ENCODE measurements around the gene ARRDC4. TPM values are rescaled to one million over a fixed set of nuclear protein-coding genes. Genes with fewer than 3 reads are reported as not detected.

Gene ARRDC4
- total RNA-seq, 2 experiments from 2014 or later: not detected

- ChIA-PET CTCF (ENCODE audit: unreplicated experiment) (no interaction called here), POLR2A (interaction anchor here (0.5 kb wide), 1 partner anchor 754 kb away, joined by 3 read pairs; no protein-coding TSS in a partner anchor)
- H3K9me3 ChIP-seq (ENCODE audit: low read length): no peaks in the 10 kb centered on the region
- no peaks in the 10 kb centered on the region for H3K36me3 ChIP-seq (ENCODE audit: insufficient read depth, low read length)
- H3K4me1 ChIP-seq (ENCODE audit: insufficient read depth, low read length, poor library complexity, severe bottlenecking): no peaks in the 10 kb centered on the region
- H3K4me3 ChIP-seq (ENCODE audit: low read depth, low read length, poor library complexity, severe bottlenecking): no peak overlapping the region
- H3K9me2 ChIP-seq (ENCODE audit: insufficient read depth, low read length): no peaks in the 10 kb centered on the region
- no peaks in the 10 kb centered on the region for H3K79me2 ChIP-seq (ENCODE audit: insufficient read depth, low read depth, low read length)
- intact Hi-C loops (cut with micrococcal nuclease; ENCODE audit: unreplicated experiment): no loop called here
- no TSS peak for BruUV-seq (replicated peaks)
- no peak overlapping the region for H3K27ac ChIP-seq (ENCODE audit: low read depth, low read length, poor library complexity, severe bottlenecking)
- TF ChIP-seq CTCF (conservative IDR thresholded peaks at IDR 0.05; ENCODE audit: low read length) (no peak), EZH2phosphoT487 (IDR thresholded peaks at IDR 0.05; ENCODE audit: borderline replicate concordance, low read depth, low read length) (no peak)
- no peak overlapping the region for H2AFZ ChIP-seq (ENCODE audit: low read length)
- no peaks in the 10 kb centered on the region for H4K20me1 ChIP-seq (ENCODE audit: insufficient read depth, low read length)
- DNase-seq (ENCODE audit: low spot score): no peak
- no peak overlapping the region for H3K4me2 ChIP-seq (ENCODE audit: low read length)
These were observed 29.2 kb upstream of the ARRDC4 start for GRCh38 chr15:97931314-97931713.

- BruUV-seq (replicated peaks): no TSS peak
These were observed 26.9 kb upstream of the ARRDC4 start for GRCh38 chr15:97933589-97933988.

More at GRCh38 chr15:97933589-97933988, 26.9 kb upstream of the ARRDC4 start:
- POLR2A ChIA-PET: interaction anchor here (1.2 kb wide), 1 partner anchor 11 kb away, joined by 3 read pairs; no protein-coding TSS in a partner anchor
- DNase-seq (ENCODE audit: low spot score): no peak
- Histone ChIP-seq H3K79me2 (ENCODE audit: insufficient read depth, low read depth, low read length) (no peaks in the 10 kb centered on the region), H3K9me2 (ENCODE audit: insufficient read depth, low read length) (no peaks in the 10 kb centered on the region), H3K4me2 (ENCODE audit: low read length) (no peak overlapping the region), H4K20me1 (ENCODE audit: insufficient read depth, low read length) (no peaks in the 10 kb centered on the region), H3K4me3 (ENCODE audit: low read depth, low read length, poor library complexity, severe bottlenecking) (no peak overlapping the region), H3K9me3 (ENCODE audit: low read length) (no peaks in the 10 kb centered on the region), H3K4me1 (ENCODE audit: insufficient read depth, low read length, poor library complexity, severe bottlenecking) (no peaks in the 10 kb centered on the region), H2AFZ (ENCODE audit: low read length) (no peak overlapping the region), H3K27ac (ENCODE audit: low read depth, low read length, poor library complexity, severe bottlenecking) (no peak overlapping the region), H3K36me3 (ENCODE audit: insufficient read depth, low read length) (no peaks in the 10 kb centered on the region)
- intact Hi-C loops (cut with micrococcal nuclease; ENCODE audit: unreplicated experiment): no loop called here
- TF ChIP-seq CTCF (conservative IDR thresholded peaks at IDR 0.05; ENCODE audit: low read length): no peak
- no peak for TF ChIP-seq EZH2phosphoT487 (IDR thresholded peaks at IDR 0.05; ENCODE audit: borderline replicate concordance, low read depth, low read length)
- CTCF ChIA-PET (ENCODE audit: unreplicated experiment): no interaction called here

All from OCI-LY7 (cell line).